ENCODE measurements around the gene LTBP4. TPM values are rescaled to one million over a fixed set of nuclear protein-coding genes. Genes with fewer than 3 reads are reported as not detected.

The LTBP4 gene
- total and polyA plus RNA-seq, 2 of the 13 experiments (the other 11 are each of a cell fraction or from before 2014, with no cell fraction given) = 0.86 to 2.3 TPM

- TF ChIP-seq E2F1 (CRISPR knock-in tag; IDR thresholded peaks at IDR 0.05) = peak; percentile 74; the same call in 1 of the 2 replicates
- TF ChIP-seq HNF4G (IDR thresholded peaks at IDR 0.05; ENCODE audit: borderline replicate concordance, low read depth, low read length) = peak; percentile 98
- TF ChIP-seq HNF4G (CRISPR knock-in tag; IDR thresholded peaks at IDR 0.05; ENCODE audit: borderline replicate concordance, low read depth) = peak; percentile 96
- TF ChIP-seq GTF3A (CRISPR knock-in tag; conservative IDR thresholded peaks at IDR 0.05) = 0 out of 2 replicates have a peak, but pooled peaks have one; percentile 32
- TF ChIP-seq PLSCR1 (CRISPR knock-in tag; IDR thresholded peaks at IDR 0.05; ENCODE audit: borderline replicate concordance) = no peak
- TF ChIP-seq NR2F2 (IDR thresholded peaks at IDR 0.05; ENCODE audit: borderline replicate concordance, low read depth) = 0 out of 2 replicates have a peak, but pooled peaks have one; percentile 66
- no peak for TF ChIP-seq HES4 (CRISPR knock-in tag; IDR thresholded peaks at IDR 0.05; ENCODE audit: borderline replicate concordance)
- peak; percentile 46 for TF ChIP-seq JARID2 (CRISPR knock-in tag; IDR thresholded peaks at IDR 0.05; ENCODE audit: insufficient replicate concordance)
- TF ChIP-seq SAFB2 (CRISPR knock-in tag; IDR thresholded peaks at IDR 0.05; ENCODE audit: borderline replicate concordance, low read depth) = no peak
- no peak for TF ChIP-seq MTERF4 (CRISPR knock-in tag; IDR thresholded peaks at IDR 0.05)
- peak; percentile 93 for TF ChIP-seq GATAD2A (CRISPR knock-in tag; IDR thresholded peaks at IDR 0.05)
- no peak for TF ChIP-seq CHD2 (IDR thresholded peaks at IDR 0.05; ENCODE audit: low read depth, low read length)
- TF ChIP-seq SUZ12 (IDR thresholded peaks at IDR 0.05; ENCODE audit: low read depth, low read length) = no peak
- no peak; the same call in 1 of the 2 replicates for TF ChIP-seq ZNF552 (CRISPR knock-in tag; IDR thresholded peaks at IDR 0.05; ENCODE audit: borderline replicate concordance)
- TF ChIP-seq HDAC1 (CRISPR knock-in tag; IDR thresholded peaks at IDR 0.05) = peak; percentile 95
- peak; percentile 62; the same call in 1 of the 2 replicates for TF ChIP-seq ZFX (CRISPR knock-in tag; IDR thresholded peaks at IDR 0.05; ENCODE audit: low read depth)
- peak; percentile 80 for TF ChIP-seq ARNTL (CRISPR knock-in tag; IDR thresholded peaks at IDR 0.05)
- TF ChIP-seq NFIB (CRISPR knock-in tag; IDR thresholded peaks at IDR 0.05; ENCODE audit: borderline replicate concordance) = no peak
- TF ChIP-seq NFAT5 (CRISPR knock-in tag; IDR thresholded peaks at IDR 0.05) = no peak
- TF ChIP-seq DBP (CRISPR knock-in tag; IDR thresholded peaks at IDR 0.05; ENCODE audit: not compliant biosample characterization) = no peak
Measured at GRCh38 chr19:40603389-40604170, 2.4 kb downstream of the LTBP4 start (continued).

All from HepG2 (cell line).